Melanocyte of skin (primary cell): ENCODE data around the gene WDR88. TPM values are rescaled to one million over a fixed set of nuclear protein-coding genes. Genes with fewer than 3 reads are reported as not detected.

Experiments
- total RNA-seq, 2 donors: library from RNA; depleted of rRNA; stranded (reverse); fragments of >200 nt; gene quantifications; 2 replicates each; pipeline ENCODE4 v1.2.3, GENCODE V29; 2012

Gene WDR88, protein sequence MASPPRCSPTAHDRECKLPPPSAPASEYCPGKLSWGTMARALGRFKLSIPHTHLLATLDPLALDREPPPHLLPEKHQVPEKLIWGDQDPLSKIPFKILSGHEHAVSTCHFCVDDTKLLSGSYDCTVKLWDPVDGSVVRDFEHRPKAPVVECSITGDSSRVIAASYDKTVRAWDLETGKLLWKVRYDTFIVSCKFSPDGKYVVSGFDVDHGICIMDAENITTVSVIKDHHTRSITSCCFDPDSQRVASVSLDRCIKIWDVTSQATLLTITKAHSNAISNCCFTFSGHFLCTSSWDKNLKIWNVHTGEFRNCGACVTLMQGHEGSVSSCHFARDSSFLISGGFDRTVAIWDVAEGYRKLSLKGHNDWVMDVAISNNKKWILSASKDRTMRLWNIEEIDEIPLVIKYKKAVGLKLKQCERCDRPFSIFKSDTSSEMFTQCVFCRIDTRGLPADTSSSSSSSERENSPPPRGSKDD
- total RNA-seq = not detected

GRCh38 chr19:33132021-33132420, at the start of gene WDR88:
TSS of gene WDR88 (plus strand) at chr19:33132114. CDS start at chr19:33132170, 56 bp downstream.

DNA sequence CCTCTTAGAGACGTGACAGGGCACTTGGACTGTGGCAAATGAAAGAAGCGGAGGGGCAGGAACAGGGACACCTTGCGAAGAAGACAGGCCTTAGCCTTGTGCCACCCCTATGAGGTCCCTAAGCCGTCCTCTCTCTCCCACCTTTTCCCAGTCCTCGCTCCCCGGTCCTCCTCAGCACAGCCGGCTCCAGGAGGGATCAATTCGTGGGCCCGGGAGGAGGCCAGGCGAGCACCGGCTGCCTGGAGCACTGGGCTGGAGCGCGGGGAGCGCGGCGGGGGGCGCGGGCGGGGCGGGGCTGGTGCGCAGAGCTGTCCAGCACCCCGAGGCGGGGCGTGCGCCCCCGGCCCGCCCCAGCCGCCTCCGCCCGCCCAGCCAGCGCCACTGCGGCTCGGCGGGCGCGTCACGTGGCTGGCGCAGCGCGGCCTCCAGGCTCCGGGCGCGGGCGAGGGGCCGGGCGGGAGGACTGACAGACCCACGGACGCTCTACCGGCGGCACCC, 62.0 kb downstream of the WDR88 start, which contains the start of gene LRP3:
Gene LRP3, plus strand, starts transcription at position 466 of the 498 bp plus-strand sequence. CDS start 456 bp downstream, outside the sequence.

Other genes starting within 250 kb of the WDR88 start
- gene CEP89, start 160.2 kb upstream of the WDR88 start, total RNA-seq = 10 to 100 TPM; 14.1 to 16.7 TPM
- 1 to 10 TPM; 5.5 to 5.7 TPM for gene FAAP24, start 159.9 kb upstream of the WDR88 start, total RNA-seq
- gene RHPN2, start 67.2 kb upstream of the WDR88 start, total RNA-seq = 1 to 10 TPM; 2.8 to 5.7 TPM
- gene GPATCH1, start 50.9 kb upstream of the WDR88 start, total RNA-seq = 1 to 10 TPM; 5.2 to 7.3 TPM
- 10 to 100 TPM; 11.0 to 13.1 TPM for gene LRP3, start 62.2 kb downstream of the WDR88 start, total RNA-seq
- not detected for gene SLC7A10, start 93.7 kb downstream of the WDR88 start, total RNA-seq
- gene CEBPA, start 170.4 kb downstream of the WDR88 start, total RNA-seq = under 1 TPM in 1 of 2 donors, not detected in 1; under 0.01 TPM
- gene CEBPG, start 241.6 kb downstream of the WDR88 start, total RNA-seq = 10 to 100 TPM in 1 of 2 donors, 1 to 10 TPM in 1; 7.9 to 13.0 TPM